Regular cardiac myocyte (primary cell): ENCODE results near the gene ITGB5. TPM values are rescaled to one million over a fixed set of nuclear protein-coding genes. Genes with fewer than 3 reads are reported as not detected.

ENCODE experiments used
- total RNA-seq: library from RNA; depleted of rRNA; stranded (reverse); fragments of >200 nt; gene quantifications from 2 replicates; pipeline ENCODE4 v1.2.3, GENCODE V29; 2014

The ITGB5 gene
- 274 and 602 TPM in 2 replicates for total RNA-seq

GRCh38 chr3:124887177-124887931, at the start of gene ITGB5:
TSS of gene ITGB5 (minus strand) at chr3:124887365. CDS start at chr3:124887000, 365 bp downstream.

GRCh38 chr3:124934577-124934976, 47.4 kb upstream of the ITGB5 start, which contains the start of gene MUC13:
TSS of gene MUC13 (minus strand) at chr3:124934751. CDS start at chr3:124934712, 39 bp downstream.

GRCh38 chr3:124730129-124730940, 156.8 kb downstream of the ITGB5 start, which contains the start of gene UMPS:
TSS of gene UMPS (plus strand) at chr3:124730452. CDS start at chr3:124730472, 20 bp downstream.

Other genes with a start within 250 kb of the ITGB5 start
- gene UMPS, start 156.9 kb downstream of the ITGB5 start, total RNA-seq: 35.0 and 56.4 TPM in 2 replicates
- not detected in 2 replicates for gene MUC13, start 47.4 kb upstream of the ITGB5 start, total RNA-seq
- 67.9 and 146 TPM in 2 replicates for gene HEG1, start 168.6 kb upstream of the ITGB5 start, total RNA-seq